ENCODE results near the gene SV2B.

DNA sequence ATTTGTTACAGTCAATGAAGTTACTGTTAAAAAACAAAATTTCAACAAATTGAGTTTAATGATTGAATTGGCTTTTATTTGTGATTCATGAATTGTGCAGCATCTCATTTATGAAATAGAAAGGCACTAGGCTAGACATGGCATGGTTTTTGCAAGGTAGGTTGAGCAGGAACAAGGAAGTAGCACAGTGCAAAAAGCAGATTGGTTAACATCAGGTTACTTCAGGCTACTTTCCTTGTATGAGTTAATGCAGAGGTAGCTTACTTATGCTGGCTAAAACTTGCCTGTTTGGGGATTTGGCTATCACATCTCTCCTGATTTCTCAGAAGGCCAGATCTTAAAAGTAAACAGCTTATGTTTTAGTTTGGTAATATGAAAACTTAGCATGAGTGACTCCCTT lies 23.0 kb upstream of the SV2B start:
- TF ChIP-seq, protein P1, sequence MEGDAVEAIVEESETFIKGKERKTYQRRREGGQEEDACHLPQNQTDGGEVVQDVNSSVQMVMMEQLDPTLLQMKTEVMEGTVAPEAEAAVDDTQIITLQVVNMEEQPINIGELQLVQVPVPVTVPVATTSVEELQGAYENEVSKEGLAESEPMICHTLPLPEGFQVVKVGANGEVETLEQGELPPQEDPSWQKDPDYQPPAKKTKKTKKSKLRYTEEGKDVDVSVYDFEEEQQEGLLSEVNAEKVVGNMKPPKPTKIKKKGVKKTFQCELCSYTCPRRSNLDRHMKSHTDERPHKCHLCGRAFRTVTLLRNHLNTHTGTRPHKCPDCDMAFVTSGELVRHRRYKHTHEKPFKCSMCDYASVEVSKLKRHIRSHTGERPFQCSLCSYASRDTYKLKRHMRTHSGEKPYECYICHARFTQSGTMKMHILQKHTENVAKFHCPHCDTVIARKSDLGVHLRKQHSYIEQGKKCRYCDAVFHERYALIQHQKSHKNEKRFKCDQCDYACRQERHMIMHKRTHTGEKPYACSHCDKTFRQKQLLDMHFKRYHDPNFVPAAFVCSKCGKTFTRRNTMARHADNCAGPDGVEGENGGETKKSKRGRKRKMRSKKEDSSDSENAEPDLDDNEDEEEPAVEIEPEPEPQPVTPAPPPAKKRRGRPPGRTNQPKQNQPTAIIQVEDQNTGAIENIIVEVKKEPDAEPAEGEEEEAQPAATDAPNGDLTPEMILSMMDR (IDR thresholded peaks at IDR 0.05; ENCODE audit: insufficient read depth, low read length, poor library complexity, severe bottlenecking): no peak
- no peak for TF ChIP-seq EZH2phosphoT487 (conservative IDR thresholded peaks at IDR 0.05; ENCODE audit: low read length)

Data from SU-DHL-6 (cell line).